Measurements from ENCODE around the gene RFWD3. TPM values are rescaled to one million over a fixed set of nuclear protein-coding genes. Genes with fewer than 3 reads are reported as not detected.
A peak's percentile ranks its signal among the peaks of the same experiment; 100 is the strongest.
"Not testable (repeated sequence)": the region's sequence is repeated elsewhere in the genome, so short reads cannot be mapped to it uniquely, and the experiment has no call there.

RFWD3 gene
- total and polyA plus RNA-seq, 2 of the 4 experiments (the other 2 are of a cell fraction) = 16.7 to 27.6 TPM

GRCh38 chr16:74654536-74655050 is 12.1 kb downstream of the RFWD3 start:
- in situ Hi-C loops (cut with MboI; ENCODE audit: low sequenced_read_pairs) (no loop called here), intact Hi-C loops (cut with micrococcal nuclease) (no loop called here), dilution Hi-C loops (cut with HindIII; ENCODE audit: low sequenced_read_pairs, unreplicated experiment) (no loop called here)
- ATAC-seq (ENCODE audit: low read depth) (no peak; the same call in 1 of the 2 replicates), DNase-seq (no peak)
- H3K4ac ChIP-seq (ENCODE audit: low read depth, low read length) = no peak overlapping the region
- no CpG with 5 or more reads among the region's 3 CpGs for WGBS, 2 experiments (ENCODE audit: extremely low coverage in 2 of 2, insufficient read length in 1 of 2)
- TF ChIP-seq MAFK (IDR thresholded peaks at IDR 0.05; ENCODE audit: low read depth, low read length) = no peak
- TF ChIP-seq MAZ (IDR thresholded peaks at IDR 0.05; ENCODE audit: borderline replicate concordance, low read depth, low read length) = no peak
- no peak for TF ChIP-seq ELK1 (IDR thresholded peaks at IDR 0.05; ENCODE audit: borderline replicate concordance, low read depth, low read length)
- TF ChIP-seq CEBPB (IDR thresholded peaks at IDR 0.05; ENCODE audit: low read depth, low read length) = no peak
- TF ChIP-seq MXI1 (IDR thresholded peaks at IDR 0.05; ENCODE audit: borderline replicate concordance, low read depth, low read length) = no peak
- BruUV-seq (replicated peaks) = no TSS peak
- no peak overlapping the region for H3K27ac ChIP-seq (ENCODE audit: insufficient read depth, low read length)
- no peak overlapping the region for H2BK15ac ChIP-seq (ENCODE audit: low read depth, low read length)
- no peak overlapping the region for H2AFZ ChIP-seq (replicated peaks; ENCODE audit: low read length, poor library complexity)
- no peak overlapping the region for H4K8ac ChIP-seq (ENCODE audit: low read depth in 2 of 2, low read length in 2 of 2)
- H3K18ac ChIP-seq (ENCODE audit: low read depth, low read length) = no peak overlapping the region
- H3K4me1 ChIP-seq (ENCODE audit: control insufficient read depth, insufficient read depth, low read length) = peaks cover 2% of the 10 kb centered on the region
- H4K20me1 ChIP-seq (ENCODE audit: insufficient read depth, low read length) = peaks cover 32% of the 10 kb centered on the region
- no peak overlapping the region for H4K5ac ChIP-seq (ENCODE audit: low read depth, low read length)
- POLR2A ChIA-PET (ENCODE audit: unreplicated experiment) = no interaction called here
- H2BK5ac ChIP-seq (ENCODE audit: low read depth, low read length, poor library complexity, severe bottlenecking) = no peak overlapping the region
- peaks cover 30 to 50% of the 10 kb centered on the region in 2 experiments for H3K79me1 ChIP-seq (ENCODE audit: low read depth in 1 of 2, low read length in 2 of 2)
- H3K23ac ChIP-seq (ENCODE audit: low read depth, low read length) = no peak overlapping the region
- no peak overlapping the region for H3K4me2 ChIP-seq (ENCODE audit: low read depth, low read length)
- no peak overlapping the region for H4K91ac ChIP-seq (ENCODE audit: insufficient read depth, low read depth, low read length)
- peaks cover 31% of the 10 kb centered on the region for H3K36me3 ChIP-seq (ENCODE audit: control insufficient read depth, insufficient read depth, low read length)
- no peaks in the 10 kb centered on the region for H3K27me3 ChIP-seq (ENCODE audit: control insufficient read depth, insufficient read depth, low read length)
- H2BK20ac ChIP-seq (ENCODE audit: low read depth, low read length) = no peak overlapping the region
- H3K14ac ChIP-seq (replicated peaks; ENCODE audit: low read depth, low read length) = no peak overlapping the region
- no peak overlapping the region for H3K9ac ChIP-seq (ENCODE audit: low read depth, low read length)
- no peak overlapping the region for H2BK120ac ChIP-seq (ENCODE audit: low read depth, low read length)
- H3K56ac ChIP-seq (ENCODE audit: extremely low read depth, insufficient read depth, low read length) = no peak overlapping the region
- CTCF ChIA-PET = interaction anchor here (0.6 kb wide), 1 partner anchor 207 kb away, joined by 3 read pairs; no protein-coding TSS in a partner anchor
- no peak overlapping the region for H2AK9ac ChIP-seq (replicated peaks; ENCODE audit: low read depth, low read length, poor library complexity)
- no peak overlapping the region for H2AK5ac ChIP-seq (ENCODE audit: low read depth, low read length)
- no peaks in the 10 kb centered on the region for H3K9me3 ChIP-seq (ENCODE audit: control insufficient read depth, insufficient read depth, low read length)
- H3K4me3 ChIP-seq (ENCODE audit: insufficient read depth, low read depth, low read length) = no peak overlapping the region
- H3K9me1 ChIP-seq (ENCODE audit: insufficient read depth, low read length) = peaks cover 4% of the 10 kb centered on the region; the same call in 1 of the 2 replicates

GRCh38 chr16:74652883-74653282 is 13.8 kb downstream of the RFWD3 start:
- ATAC-seq (ENCODE audit: low read depth); H3K4ac ChIP-seq (ENCODE audit: low read depth, low read length); H3K27me3 ChIP-seq (ENCODE audit: control insufficient read depth, insufficient read depth, low read length); H3K18ac ChIP-seq (ENCODE audit: low read depth, low read length); H4K91ac ChIP-seq (ENCODE audit: insufficient read depth, low read depth, low read length); BruUV-seq (replicated peaks); H3K9ac ChIP-seq (ENCODE audit: low read depth, low read length); H2BK20ac ChIP-seq (ENCODE audit: low read depth, low read length); H2AFZ ChIP-seq (replicated peaks; ENCODE audit: low read length, poor library complexity); H3K4me3 ChIP-seq (ENCODE audit: insufficient read depth, low read depth, low read length); in situ Hi-C loops (cut with MboI; ENCODE audit: low sequenced_read_pairs); H2AK9ac ChIP-seq (replicated peaks; ENCODE audit: low read depth, low read length, poor library complexity); intact Hi-C loops (cut with micrococcal nuclease); H3K4me1 ChIP-seq (ENCODE audit: control insufficient read depth, insufficient read depth, low read length); H3K9me1 ChIP-seq (ENCODE audit: insufficient read depth, low read length); H2BK15ac ChIP-seq (ENCODE audit: low read depth, low read length); H2BK120ac ChIP-seq (ENCODE audit: low read depth, low read length); H3K4me2 ChIP-seq (ENCODE audit: low read depth, low read length); H2AK5ac ChIP-seq (ENCODE audit: low read depth, low read length); H3K23ac ChIP-seq (ENCODE audit: low read depth, low read length); H4K8ac ChIP-seq (ENCODE audit: low read depth in 2 of 2, low read length in 2 of 2); H3K27ac ChIP-seq (ENCODE audit: insufficient read depth, low read length); H2BK5ac ChIP-seq (ENCODE audit: low read depth, low read length, poor library complexity, severe bottlenecking); H4K5ac ChIP-seq (ENCODE audit: low read depth, low read length); H3K9me3 ChIP-seq (ENCODE audit: control insufficient read depth, insufficient read depth, low read length); H3K56ac ChIP-seq (ENCODE audit: extremely low read depth, insufficient read depth, low read length); dilution Hi-C loops (cut with HindIII; ENCODE audit: low sequenced_read_pairs, unreplicated experiment); POLR2A ChIA-PET (ENCODE audit: unreplicated experiment); H3K14ac ChIP-seq (replicated peaks; ENCODE audit: low read depth, low read length): not testable (repeated sequence)
- Histone ChIP-seq H3K79me1 (ENCODE audit: low read depth in 1 of 2, low read length in 2 of 2) (peaks cover 23 to 48% of the 10 kb centered on the region in 2 experiments), H4K20me1 (ENCODE audit: insufficient read depth, low read length) (peaks cover 24% of the 10 kb centered on the region), H3K36me3 (ENCODE audit: control insufficient read depth, insufficient read depth, low read length) (peaks cover 23% of the 10 kb centered on the region)
- WGBS, 2 experiments (ENCODE audit: extremely low coverage in 2 of 2, insufficient read length in 1 of 2) = no CpG with 5 or more reads among the region's 2 CpGs
- DNase-seq = peak; percentile 43
- CTCF ChIA-PET = interaction anchor here (0.6 kb wide), 1 partner anchor 185 kb away, joined by 3 read pairs; no protein-coding TSS in a partner anchor

All from IMR-90 (cell line).